ENCODE data around the gene IQSEC2. TPM values are rescaled to one million over a fixed set of nuclear protein-coding genes. Genes with fewer than 3 reads are reported as not detected.

Gene IQSEC2
- total RNA-seq, 1 experiment from 2014 or later, result 18.8 TPM

DNA sequence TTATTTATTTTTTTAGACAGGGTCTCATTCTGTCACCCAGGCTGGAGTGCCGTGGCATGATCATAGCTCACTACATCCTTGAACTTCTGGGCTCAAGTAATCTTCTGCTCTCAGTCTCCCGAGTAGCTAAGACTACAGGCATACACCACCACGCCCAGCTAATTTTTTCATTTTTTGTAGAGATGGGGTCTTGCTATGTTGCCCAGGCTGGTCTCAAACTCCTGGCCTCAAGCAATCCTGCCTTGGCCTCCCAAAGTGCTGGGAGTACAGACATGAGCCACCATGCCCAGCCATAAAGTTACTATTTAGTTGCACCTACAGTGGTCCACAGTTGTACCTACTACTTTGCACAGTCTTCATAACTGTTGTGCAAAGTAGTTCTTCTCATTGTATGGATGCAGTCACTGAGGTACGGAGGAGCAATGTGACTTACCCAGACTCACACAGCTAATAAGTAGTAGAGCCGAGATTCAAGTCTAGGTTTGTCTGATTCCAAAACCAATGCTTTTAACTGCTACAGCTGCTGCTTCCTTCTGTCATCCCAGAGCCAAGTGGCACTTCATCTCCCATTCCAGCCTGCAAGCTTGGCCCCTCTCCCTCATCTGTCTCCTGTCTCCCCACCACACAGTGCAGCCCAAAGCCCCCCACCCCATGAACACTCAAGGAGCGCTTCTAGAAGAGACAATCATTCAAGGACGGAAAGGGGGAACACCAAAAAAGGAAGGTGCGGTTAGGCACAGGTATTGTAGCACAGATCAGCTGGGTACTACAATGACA lies 24.0 kb upstream of the IQSEC2 start:
- no peak for DNase-seq (ENCODE audit: low read depth)

GRCh38 chrX:53303195-53303594 lies 21.8 kb upstream of the IQSEC2 start:
- no peak for DNase-seq (ENCODE audit: low read depth)

DNA sequence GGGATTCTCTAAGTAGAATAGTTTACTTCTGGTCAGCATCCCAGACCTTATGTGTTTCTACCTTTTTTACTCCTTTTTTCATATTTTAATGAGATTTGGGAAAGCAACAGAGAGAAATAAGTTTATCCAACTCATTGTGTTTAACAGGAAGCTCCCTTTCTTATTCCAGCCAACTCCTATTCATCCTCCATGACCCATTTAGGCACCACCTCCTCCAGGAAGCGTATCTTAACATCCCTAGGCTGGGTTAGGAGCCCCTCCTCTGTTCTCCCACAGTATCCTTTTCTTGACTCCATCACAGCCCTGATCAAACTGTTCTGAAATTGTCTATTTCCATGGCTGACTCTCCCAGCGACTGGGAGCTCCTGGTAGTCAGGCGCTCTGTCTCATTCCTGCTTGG lies 18.8 kb upstream of the IQSEC2 start:
- no peak for DNase-seq (ENCODE audit: low read depth)

- DNase-seq (ENCODE audit: low read depth), result no peak
These were observed 12.8 kb upstream of the IQSEC2 start for GRCh38 chrX:53294024-53294648.

DNA sequence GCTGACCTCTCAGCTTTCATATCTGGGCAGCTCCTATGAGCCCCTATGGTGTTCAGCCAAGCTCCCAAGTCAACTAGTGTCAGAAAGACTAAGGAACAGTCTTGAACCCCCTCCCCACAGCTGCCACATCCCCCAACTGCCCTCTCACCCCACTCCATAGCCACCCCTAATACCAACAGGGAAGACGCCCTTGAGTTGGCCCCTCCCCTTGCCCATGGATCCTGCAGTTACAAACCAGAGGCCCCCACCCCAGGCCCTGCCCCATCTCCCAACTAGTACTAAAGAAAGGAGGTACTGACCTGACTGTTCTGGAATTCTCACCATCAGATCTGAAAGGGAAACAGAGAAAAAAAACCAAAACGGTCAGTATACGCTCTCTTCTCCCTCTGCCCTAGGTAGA lies 10.2 kb upstream of the IQSEC2 start:
- DNase-seq (ENCODE audit: low read depth), result no peak

GRCh38 chrX:53290441-53291041 lies 9.2 kb upstream of the IQSEC2 start:
- DNase-seq (ENCODE audit: low read depth), result no peak

- peak; percentile 61 for DNase-seq (ENCODE audit: low read depth)
These were observed 6.8 kb upstream of the IQSEC2 start for GRCh38 chrX:53288189-53288588.

DNA sequence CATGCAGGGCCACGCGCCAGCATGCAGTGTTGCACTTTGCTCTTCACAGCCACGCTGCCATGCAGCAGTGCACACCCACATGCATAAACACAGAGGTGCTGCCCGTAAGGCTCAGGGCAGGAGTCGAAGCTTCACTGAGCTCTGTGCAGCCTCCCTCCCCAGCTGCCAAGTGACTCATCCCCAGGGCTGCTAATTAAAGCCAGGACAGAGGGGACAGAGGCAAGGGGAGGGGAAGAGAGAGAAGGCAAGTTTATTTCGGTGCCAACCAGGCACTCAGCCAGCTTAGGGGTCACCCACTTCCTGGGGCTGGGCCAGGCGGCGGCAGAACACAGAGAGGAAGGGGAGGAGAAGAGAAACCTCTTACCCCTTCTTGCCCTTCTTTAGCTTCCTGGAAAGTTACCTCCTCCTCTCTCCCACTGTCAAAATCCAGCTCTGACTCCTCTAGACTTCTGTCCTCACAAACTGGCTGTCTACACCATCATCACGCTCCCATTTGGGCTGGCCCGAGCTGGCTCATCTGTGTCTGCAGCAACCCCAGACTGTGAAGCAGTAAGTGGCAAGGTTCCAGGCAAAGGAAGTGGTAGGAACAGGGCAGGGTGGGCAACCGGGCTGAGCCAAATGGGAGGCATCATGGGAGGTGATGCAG lies 6.2 kb upstream of the IQSEC2 start:
- peak; percentile 93 for DNase-seq (ENCODE audit: low read depth)

DNA sequence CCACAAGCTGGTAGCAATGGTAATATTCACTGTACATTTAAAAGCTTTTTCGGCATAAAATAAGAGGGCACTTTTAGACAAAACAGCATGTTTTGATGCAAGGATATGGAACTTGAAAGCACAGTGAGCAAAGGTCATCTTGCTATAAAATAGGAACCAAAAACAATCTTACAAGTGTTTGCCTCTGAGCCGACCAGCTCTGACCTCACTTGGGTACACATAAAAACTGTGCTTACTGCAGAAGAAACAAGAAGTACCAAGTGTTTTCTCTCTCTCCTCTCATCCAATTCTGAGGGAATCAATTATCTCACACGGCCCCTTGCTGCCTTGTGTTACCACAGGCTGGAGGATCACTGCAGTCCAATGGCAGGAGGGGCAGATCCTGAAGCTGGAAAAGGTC lies 4.8 kb upstream of the IQSEC2 start:
- DNase-seq (ENCODE audit: low read depth), result no peak

- no peak for DNase-seq (ENCODE audit: low read depth)
These were observed 4.2 kb upstream of the IQSEC2 start for GRCh38 chrX:53285591-53285990.

DNA sequence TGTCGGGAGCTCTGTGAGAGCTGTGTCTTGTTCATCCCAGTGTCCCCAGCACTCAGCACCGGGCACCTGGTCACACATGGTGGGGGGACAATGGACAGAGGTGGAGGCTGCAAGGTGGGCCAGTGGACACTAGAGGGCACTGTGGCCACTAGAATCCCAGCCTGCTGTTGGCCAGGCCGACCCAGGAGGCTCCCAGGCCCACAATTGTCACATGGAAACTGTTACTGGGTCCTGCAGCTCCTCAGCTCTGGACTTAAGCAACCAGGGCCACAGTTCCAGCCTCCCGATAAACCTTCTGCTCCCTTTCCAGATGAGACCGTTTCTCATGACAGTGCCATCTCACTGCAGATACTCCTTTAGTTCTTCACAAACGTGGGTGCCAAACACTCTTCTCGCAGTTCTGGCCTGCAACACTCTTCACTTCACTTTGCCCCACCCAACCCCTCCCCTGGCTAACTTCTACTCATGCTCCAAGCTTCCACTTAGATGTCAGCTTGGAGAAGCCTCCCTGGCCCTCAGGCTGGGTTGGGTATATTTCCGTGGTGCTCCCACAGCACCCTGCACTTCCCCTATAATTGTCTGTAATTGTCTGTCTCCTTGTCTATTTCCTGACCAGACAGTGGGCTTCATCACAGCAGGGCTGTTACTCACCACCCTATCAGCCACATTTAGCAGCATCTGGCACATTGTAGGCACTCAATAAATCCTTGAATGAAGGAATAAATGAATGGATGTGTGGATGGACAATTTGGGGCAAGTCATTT lies 3.5 kb upstream of the IQSEC2 start:
- peak; percentile 50 for DNase-seq (ENCODE audit: low read depth)

DNA sequence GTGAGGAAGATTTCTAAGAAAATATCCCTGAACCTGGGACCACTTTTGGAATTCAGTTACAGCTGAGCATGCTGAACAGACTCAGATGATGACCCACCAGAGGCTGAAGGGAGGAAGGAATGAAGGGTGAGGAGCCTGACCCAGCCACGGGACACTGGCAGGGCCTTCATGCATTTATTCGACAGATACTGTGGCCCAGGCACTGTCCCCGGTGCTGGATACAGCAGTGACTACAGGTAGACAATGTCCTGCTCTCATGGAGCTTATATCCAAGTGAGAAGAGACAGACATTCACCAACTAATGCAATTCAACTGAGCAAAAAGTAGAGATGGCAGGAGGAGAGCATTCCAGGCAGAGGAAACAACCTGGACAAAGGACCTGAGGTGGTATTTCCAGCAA lies 2.2 kb upstream of the IQSEC2 start:
- DNase-seq (ENCODE audit: low read depth), result no peak

- DNase-seq (ENCODE audit: low read depth), result no peak
These were observed 1.7 kb upstream of the IQSEC2 start for GRCh38 chrX:53283099-53283498.

DNA sequence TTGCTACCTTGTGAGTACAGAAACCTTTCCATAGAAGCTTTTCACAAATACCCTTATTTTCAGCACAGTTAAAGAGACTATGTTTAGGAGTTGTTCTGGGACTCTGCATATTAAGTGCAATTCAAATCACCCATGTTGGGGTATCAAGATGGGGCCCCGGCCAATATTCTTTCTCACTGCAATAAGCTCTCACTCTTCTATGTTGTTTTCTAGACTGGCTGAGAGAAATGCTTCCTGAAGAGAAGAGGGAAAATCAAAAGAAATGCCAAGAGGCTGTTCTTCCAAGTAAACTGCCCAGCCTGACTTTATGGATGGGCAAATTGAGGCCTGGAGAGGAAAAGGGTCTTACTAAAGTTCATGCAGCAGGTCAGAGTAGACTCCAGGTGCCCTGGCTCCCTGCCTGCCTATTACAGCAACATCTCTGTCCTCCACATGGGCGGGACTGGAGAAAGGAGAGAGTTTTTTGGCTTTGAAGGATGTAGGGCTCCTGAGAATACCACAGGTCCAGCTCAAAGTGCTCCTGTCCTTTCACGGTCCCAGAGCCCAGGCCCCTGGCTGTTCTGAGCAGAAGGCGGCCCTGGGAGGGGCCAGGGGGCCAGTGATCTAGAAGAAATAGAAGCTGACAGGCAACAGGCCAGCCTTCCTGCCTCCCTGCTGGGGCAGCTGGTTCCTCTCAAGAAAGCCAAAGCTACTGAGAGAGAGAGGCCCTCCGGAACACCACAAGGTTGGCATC lies 745 bp upstream of the IQSEC2 start:
- no peak for DNase-seq (ENCODE audit: low read depth)

- peak; percentile 87 for DNase-seq (ENCODE audit: low read depth)
These were observed 758 bp downstream of the IQSEC2 start for GRCh38 chrX:53280331-53281320.

- DNase-seq (ENCODE audit: low read depth), result no peak
These were observed 1.8 kb downstream of the IQSEC2 start for GRCh38 chrX:53279296-53280237.

GRCh38 chrX:53272808-53273337 lies 8.5 kb downstream of the IQSEC2 start:
- DNase-seq (ENCODE audit: low read depth), result no peak

DNA sequence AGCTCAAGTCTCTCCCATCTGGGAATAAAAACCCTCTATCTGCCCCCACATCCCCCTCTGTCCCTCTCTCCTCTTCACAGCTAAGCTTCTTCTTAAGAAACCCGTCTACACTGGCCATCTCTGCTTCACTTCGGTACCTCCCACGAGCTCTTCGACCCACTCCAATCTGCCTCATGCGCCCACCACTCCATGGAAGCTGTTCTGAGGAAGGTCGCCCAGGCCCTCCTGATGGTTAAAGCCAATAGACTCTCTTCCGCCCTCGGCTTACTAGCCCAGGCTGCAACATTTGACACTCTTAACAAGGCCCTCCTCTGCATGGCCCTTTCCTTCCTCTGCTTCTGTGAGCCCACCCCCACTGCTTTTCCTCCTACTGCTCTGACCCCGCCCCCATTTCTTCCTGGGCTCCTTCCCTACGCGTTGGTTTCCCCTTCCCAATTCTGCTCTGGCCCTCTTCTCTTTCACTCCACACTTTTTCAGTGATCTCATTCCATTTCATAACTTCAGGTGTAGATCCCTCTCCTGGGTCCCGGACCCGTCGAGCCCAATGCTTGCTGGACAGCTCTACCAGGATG lies 11.8 kb downstream of the IQSEC2 start:
- DNase-seq (ENCODE audit: low read depth), result no peak
